BE2C (cell line): ENCODE data around the gene INPP1.
"Not testable (repeated sequence)": the region's sequence is repeated elsewhere in the genome, so short reads cannot be mapped to it uniquely, and the experiment has no call there.

Source experiments
- DNase-seq: peaks from one replicate; pipeline ENCODE4 v3.0.0-alpha.2; 2020
- H3K27me3 ChIP-seq: fragments of 250-450 bp; sonication (Bioruptor Pico); 2 replicates; pipeline ENCODE4 v1.5.1; 2020; ENCODE audit warnings: mild to moderate bottlenecking
- H3K36me3 ChIP-seq: fragments of 250-450 bp; sonication (Bioruptor Pico); 2 replicates; pipeline ENCODE4 v1.5.1; 2020; ENCODE audit warnings: mild to moderate bottlenecking
- H3K4me1 ChIP-seq: fragments of 250-450 bp; sonication (Bioruptor Pico); 2 replicates; pipeline ENCODE4 v1.5.1; 2020
- H3K4me3 ChIP-seq: 2 replicates; pipeline ENCODE4 v1.5.1; 2011; ENCODE audit warnings: low read depth, low read length
- H3K9me3 ChIP-seq: fragments of 250-450 bp; sonication (Bioruptor Pico); 2 replicates; pipeline ENCODE4 v1.5.1; 2020
- CTCF ChIP-seq: IDR thresholded peaks from 2 replicates; pipeline ENCODE4 v1.5.1; 2012; ENCODE audit warnings: mild to moderate bottlenecking, low read depth, low read length

The INPP1 gene

GRCh38 chr2:190308031-190308430 lies 35.4 kb upstream of the INPP1 start:
- Histone ChIP-seq H3K36me3 (peaks cover 4% of the 10 kb centered on the region; the same call in 1 of the 2 replicates), H3K4me1 (no peaks in the 10 kb centered on the region), H3K4me3 (no peak overlapping the region), H3K27me3 (no peaks in the 10 kb centered on the region), H3K9me3 (no peaks in the 10 kb centered on the region)
- TF ChIP-seq CTCF = no peak
- DNase-seq = no peak

- H3K27me3 ChIP-seq = no peaks in the 10 kb centered on the region
- no peak overlapping the region for H3K4me3 ChIP-seq
- H3K36me3 ChIP-seq = peaks cover 4% of the 10 kb centered on the region; the same call in 1 of the 2 replicates
- DNase-seq = no peak
- H3K9me3 ChIP-seq = no peaks in the 10 kb centered on the region
- H3K4me1 ChIP-seq = no peaks in the 10 kb centered on the region
- no peak for TF ChIP-seq CTCF
Observed at GRCh38 chr2:190311893-190312634, 31.3 kb upstream of the INPP1 start.

- not testable (repeated sequence) for H3K4me3 ChIP-seq, H3K36me3 ChIP-seq, H3K9me3 ChIP-seq, DNase-seq, H3K4me1 ChIP-seq, H3K27me3 ChIP-seq
Observed at GRCh38 chr2:190312635-190313025, 30.8 kb upstream of the INPP1 start.

- TF ChIP-seq CTCF = no peak
- Histone ChIP-seq H3K4me3 (no peak overlapping the region), H3K27me3 (no peaks in the 10 kb centered on the region), H3K4me1 (no peaks in the 10 kb centered on the region), H3K36me3 (peaks cover 4% of the 10 kb centered on the region; the same call in 1 of the 2 replicates), H3K9me3 (no peaks in the 10 kb centered on the region)
- DNase-seq = no peak
Observed at GRCh38 chr2:190313880-190314279, 29.5 kb upstream of the INPP1 start.

GRCh38 chr2:190315273-190315672 lies 28.1 kb upstream of the INPP1 start:
- Histone ChIP-seq H3K36me3 (peaks cover 4% of the 10 kb centered on the region; the same call in 1 of the 2 replicates), H3K4me3 (no peak overlapping the region), H3K27me3 (no peaks in the 10 kb centered on the region), H3K4me1 (no peaks in the 10 kb centered on the region), H3K9me3 (no peaks in the 10 kb centered on the region)
- DNase-seq = no peak
- no peak for TF ChIP-seq CTCF

- peak overlapping the region; percentile 96 for H3K4me3 ChIP-seq
- no peaks in the 10 kb centered on the region for H3K36me3 ChIP-seq
- DNase-seq = no peak
- H3K9me3 ChIP-seq = no peaks in the 10 kb centered on the region
- H3K27me3 ChIP-seq = no peaks in the 10 kb centered on the region
- no peaks in the 10 kb centered on the region for H3K4me1 ChIP-seq
- TF ChIP-seq CTCF = no peak
Observed at GRCh38 chr2:190318514-190318913, 24.9 kb upstream of the INPP1 start.
